ENCODE measurements around the gene STX18. TPM values are rescaled to one million over a fixed set of nuclear protein-coding genes. Genes with fewer than 3 reads are reported as not detected.
A peak's percentile ranks its signal among the peaks of the same experiment; 100 is the strongest.

Gene STX18
- total RNA-seq, 2 experiments from 2014 or later: 25.3 to 33.5 TPM

- Mint-ChIP-seq H3K36me3 (ENCODE audit: low read depth) (peaks cover 6% of the 10 kb centered on the region), H3K4me1 (peaks cover 12% of the 10 kb centered on the region), H3K27ac (peak overlapping the region; percentile 71), H3K27me3 (no peaks in the 10 kb centered on the region), H3K4me3 (no peak overlapping the region), H3K9me3 (ENCODE audit: low read depth) (no peaks in the 10 kb centered on the region)
- ATAC-seq (peak; percentile 84), DNase-seq (no peak)
- CTCF ChIA-PET: interaction anchor here (0.9 kb wide), 1 partner anchor 16 kb away, joined by 3 read pairs; no protein-coding TSS in a partner anchor
- intact Hi-C loops (cut with DNase I, micrococcal nuclease): loop anchor here in 1 of 2 experiments (10.0 kb wide), 1 partner anchor 182 kb away; no protein-coding TSS in a partner anchor
- POLR2A ChIA-PET: no interaction called here
Measured at GRCh38 chr4:4436244-4436823, 105.5 kb downstream of the STX18 start.

- ChIA-PET POLR2A (no interaction called here), CTCF (interaction anchor here (0.8 to 1.7 kb wide), 2 partner anchors 20 to 22 kb away, joined by 3 to 4 read pairs; no protein-coding TSS in a partner anchor)
- peaks cover 13% of the 10 kb centered on the region for H3K4me1 Mint-ChIP-seq
- DNase-seq (no peak), ATAC-seq (no peak)
- no peaks in the 10 kb centered on the region for H3K27me3 Mint-ChIP-seq
- H3K9me3 Mint-ChIP-seq (ENCODE audit: low read depth): no peaks in the 10 kb centered on the region
- H3K36me3 Mint-ChIP-seq (ENCODE audit: low read depth): peaks cover 6% of the 10 kb centered on the region
- intact Hi-C loops (cut with DNase I, micrococcal nuclease): loop anchor here in 1 of 2 experiments (10.0 kb wide), 1 partner anchor 179 kb away; no protein-coding TSS in a partner anchor
- H3K4me3 Mint-ChIP-seq: no peak overlapping the region
- H3K27ac Mint-ChIP-seq: no peak overlapping the region
Measured at GRCh38 chr4:4433941-4434340, 107.9 kb downstream of the STX18 start.

GRCh38 chr4:4432341-4433125 lies 109.3 kb downstream of the STX18 start:
- DNase-seq (no peak), ATAC-seq (no peak)
- H3K9me3 Mint-ChIP-seq (ENCODE audit: low read depth): no peaks in the 10 kb centered on the region
- no peak overlapping the region for H3K27ac Mint-ChIP-seq
- peaks cover 13% of the 10 kb centered on the region for H3K4me1 Mint-ChIP-seq
- intact Hi-C loops (cut with DNase I, micrococcal nuclease): loop anchor here in 1 of 2 experiments (10.0 kb wide), 1 partner anchor 178 kb away; no protein-coding TSS in a partner anchor
- POLR2A ChIA-PET: no interaction called here
- CTCF ChIA-PET: interaction anchor here (0.6 to 1.5 kb wide), 4 partner anchors 8 to 190 kb away, joined by 3 to 6 read pairs (median 3); no protein-coding TSS in a partner anchor
- H3K27me3 Mint-ChIP-seq: no peaks in the 10 kb centered on the region
- no peak overlapping the region for H3K4me3 Mint-ChIP-seq
- peaks cover 2% of the 10 kb centered on the region for H3K36me3 Mint-ChIP-seq (ENCODE audit: low read depth)

GRCh38 chr4:4430492-4431195 lies 111.2 kb downstream of the STX18 start:
- peaks cover 3% of the 10 kb centered on the region for H3K36me3 Mint-ChIP-seq (ENCODE audit: low read depth)
- intact Hi-C loops (cut with DNase I, micrococcal nuclease): loop anchor here (1.0 to 10.0 kb wide), 3 partner anchors 46 to 178 kb away; no protein-coding TSS in a partner anchor
- CTCF ChIA-PET: interaction anchor here (0.6 to 1.7 kb wide), 9 partner anchors 9 to 171 kb away, joined by 3 to 6 read pairs (median 3); no protein-coding TSS in a partner anchor
- H3K4me1 Mint-ChIP-seq: peaks cover 5% of the 10 kb centered on the region
- H3K27me3 Mint-ChIP-seq: no peaks in the 10 kb centered on the region
- H3K9me3 Mint-ChIP-seq (ENCODE audit: low read depth): no peaks in the 10 kb centered on the region
- peak; percentile 96 for ATAC-seq
- H3K4me3 Mint-ChIP-seq: no peak overlapping the region
- peak; percentile 80 for DNase-seq
- no peak overlapping the region for H3K27ac Mint-ChIP-seq
- POLR2A ChIA-PET: no interaction called here

GRCh38 chr4:4428966-4429875 lies 112.6 kb downstream of the STX18 start:
- Mint-ChIP-seq H3K36me3 (ENCODE audit: low read depth) (peaks cover 3% of the 10 kb centered on the region), H3K9me3 (ENCODE audit: low read depth) (no peaks in the 10 kb centered on the region), H3K4me3 (no peak overlapping the region), H3K27me3 (no peaks in the 10 kb centered on the region), H3K4me1 (peaks cover 3% of the 10 kb centered on the region), H3K27ac (no peak overlapping the region)
- ATAC-seq (no peak), DNase-seq (no peak)
- ChIA-PET POLR2A (no interaction called here), CTCF (interaction anchor here (0.7 to 1.7 kb wide), 3 partner anchors 10 to 170 kb away, joined by 3 to 5 read pairs (median 4); no protein-coding TSS in a partner anchor)
- intact Hi-C loops (cut with DNase I, micrococcal nuclease): no loop called here

GRCh38 chr4:4427886-4428285 lies 114.0 kb downstream of the STX18 start:
- intact Hi-C loops (cut with DNase I, micrococcal nuclease): no loop called here
- ChIA-PET POLR2A (no interaction called here), CTCF (interaction anchor here (0.7 to 1.6 kb wide), 2 partner anchors 9 to 168 kb away, joined by 3 to 5 read pairs; no protein-coding TSS in a partner anchor)
- Mint-ChIP-seq H3K4me3 (no peak overlapping the region), H3K27ac (no peak overlapping the region), H3K4me1 (peaks cover 3% of the 10 kb centered on the region), H3K36me3 (ENCODE audit: low read depth) (peaks cover 3% of the 10 kb centered on the region), H3K27me3 (no peaks in the 10 kb centered on the region), H3K9me3 (ENCODE audit: low read depth) (no peaks in the 10 kb centered on the region)
- DNase-seq (no peak), ATAC-seq (no peak)

- CTCF ChIA-PET: no interaction called here
- H3K9me3 Mint-ChIP-seq (ENCODE audit: low read depth): no peaks in the 10 kb centered on the region
- ATAC-seq (no peak), DNase-seq (no peak)
- intact Hi-C loops (cut with DNase I, micrococcal nuclease): no loop called here
- H3K27ac Mint-ChIP-seq: no peak overlapping the region
- H3K4me3 Mint-ChIP-seq: no peak overlapping the region
- H3K27me3 Mint-ChIP-seq: no peaks in the 10 kb centered on the region
- H3K4me1 Mint-ChIP-seq: peaks cover 3% of the 10 kb centered on the region
- POLR2A ChIA-PET: no interaction called here
- H3K36me3 Mint-ChIP-seq (ENCODE audit: low read depth): peaks cover 3% of the 10 kb centered on the region
Measured at GRCh38 chr4:4427121-4427870, 114.6 kb downstream of the STX18 start.

GRCh38 chr4:4426511-4427120 lies 115.2 kb downstream of the STX18 start:
- intact Hi-C loops (cut with DNase I, micrococcal nuclease): no loop called here
- H3K36me3 Mint-ChIP-seq (ENCODE audit: low read depth): peaks cover 4% of the 10 kb centered on the region
- no peak for ATAC-seq
- no peak overlapping the region for H3K27ac Mint-ChIP-seq
- H3K9me3 Mint-ChIP-seq (ENCODE audit: low read depth): no peaks in the 10 kb centered on the region
- ChIA-PET CTCF (interaction anchor here (1.2 kb wide), 1 partner anchor 15 kb away, joined by 3 read pairs; no protein-coding TSS in a partner anchor), POLR2A (no interaction called here)
- peaks cover 3% of the 10 kb centered on the region for H3K4me1 Mint-ChIP-seq
- no peak overlapping the region for H3K4me3 Mint-ChIP-seq
- DNase-seq: no peak
- no peaks in the 10 kb centered on the region for H3K27me3 Mint-ChIP-seq

GRCh38 chr4:4425696-4426095 lies 116.2 kb downstream of the STX18 start:
- ATAC-seq (no peak), DNase-seq (no peak)

More at GRCh38 chr4:4425696-4426095, 116.2 kb downstream of the STX18 start:
- H3K27ac Mint-ChIP-seq: no peak overlapping the region
- ChIA-PET CTCF (interaction anchor here (1.2 kb wide), 1 partner anchor 14 kb away, joined by 3 read pairs; no protein-coding TSS in a partner anchor), POLR2A (no interaction called here)
- H3K4me1 Mint-ChIP-seq: peaks cover 3% of the 10 kb centered on the region
- H3K36me3 Mint-ChIP-seq (ENCODE audit: low read depth): peaks cover 10% of the 10 kb centered on the region
- H3K4me3 Mint-ChIP-seq: no peak overlapping the region
- H3K27me3 Mint-ChIP-seq: no peaks in the 10 kb centered on the region
- intact Hi-C loops (cut with DNase I, micrococcal nuclease): no loop called here
- H3K9me3 Mint-ChIP-seq (ENCODE audit: low read depth): no peaks in the 10 kb centered on the region
